Subcutaneous abdominal adipose tissue (tissue), 5 donors: ENCODE measurements around the gene CORO7.

Source experiments
- H3K27ac ChIP-seq: one replicate; pipeline ENCODE4 v1.7.0; 2013; ENCODE audit warnings: low read depth, mild to moderate bottlenecking, inconsistent platforms, low read length, moderate library complexity
- H3K27me3 ChIP-seq, 5 donors: one replicate each; pipeline ENCODE4 v1.7.0; 2013; ENCODE audit warnings: low read length in 5 of 5, inconsistent platforms in 1 of 5; ENCODE audit not compliant: control insufficient read depth in 5 of 5, insufficient read depth in 4 of 5
- H3K36me3 ChIP-seq, 5 donors: one replicate each; pipeline ENCODE4 v1.7.0; 2013; ENCODE audit warnings: low read length in 5 of 5; ENCODE audit not compliant: control insufficient read depth in 5 of 5, insufficient read depth in 5 of 5
- H3K4me1 ChIP-seq, 5 donors: one replicate each; pipeline ENCODE4 v1.7.0; 2013; ENCODE audit warnings: low read length in 5 of 5, mild to moderate bottlenecking in 3 of 5, moderate library complexity in 1 of 5; ENCODE audit not compliant: control insufficient read depth in 5 of 5, insufficient read depth in 5 of 5
- H3K4me3 ChIP-seq, 5 donors: one replicate each; pipeline ENCODE4 v1.7.0; 2013; ENCODE audit warnings: low read length in 5 of 5, low read depth in 1 of 5
- H3K9ac ChIP-seq, 5 donors: one replicate each; pipeline ENCODE4 v1.7.0; 2013; ENCODE audit warnings: low read length in 5 of 5, mild to moderate bottlenecking in 4 of 5, moderate library complexity in 3 of 5
- H3K9me3 ChIP-seq, 5 donors: one replicate each; pipeline ENCODE4 v1.7.0; 2013; ENCODE audit warnings: low read length in 5 of 5; ENCODE audit not compliant: control insufficient read depth in 5 of 5
- donor health status: healthy.
- donor health status: healthy.
- donor health status: healthy.
- donor health status: healthy.
- donor health status: healthy.

The CORO7 gene

GRCh38 chr16:4385066-4385788, 31.2 kb downstream of the CORO7 start:
- Histone ChIP-seq H3K27me3 (peaks cover 0 to 3% (median 0%) of the 10 kb centered on the region in 5 donors), H3K4me3 (no peak overlapping the region), H3K27ac (no peak overlapping the region), H3K9me3 (no peaks in the 10 kb centered on the region), H3K9ac (peak overlapping the region in 1 of 5 donors; percentile 19), H3K4me1 (peaks cover 5 to 64% (median 49%) of the 10 kb centered on the region in 5 donors), H3K36me3 (peaks cover 0 to 95% (median 47%) of the 10 kb centered on the region in 5 donors)

- peaks cover 0 to 3% (median 0%) of the 10 kb centered on the region in 5 donors for H3K27me3 ChIP-seq
- H3K9me3 ChIP-seq, result no peaks in the 10 kb centered on the region
- no peak overlapping the region for H3K9ac ChIP-seq
- H3K27ac ChIP-seq, result no peak overlapping the region
- peaks cover 5 to 64% (median 49%) of the 10 kb centered on the region in 5 donors for H3K4me1 ChIP-seq
- no peak overlapping the region for H3K4me3 ChIP-seq
- peaks cover 0 to 92% (median 47%) of the 10 kb centered on the region in 5 donors for H3K36me3 ChIP-seq
Observed at GRCh38 chr16:4384509-4384942, 31.9 kb downstream of the CORO7 start.

GRCh38 chr16:4383591-4384444, 32.6 kb downstream of the CORO7 start:
- Histone ChIP-seq H3K4me1 (peaks cover 2 to 63% (median 47%) of the 10 kb centered on the region in 5 donors), H3K4me3 (no peak overlapping the region), H3K9me3 (no peaks in the 10 kb centered on the region), H3K27me3 (no peaks in the 10 kb centered on the region), H3K27ac (no peak overlapping the region), H3K9ac (no peak overlapping the region), H3K36me3 (peaks cover 0 to 92% (median 50%) of the 10 kb centered on the region in 5 donors)

- Histone ChIP-seq H3K27ac (no peak overlapping the region), H3K9me3 (no peaks in the 10 kb centered on the region), H3K36me3 (peaks cover 0 to 90% (median 52%) of the 10 kb centered on the region in 5 donors), H3K27me3 (no peaks in the 10 kb centered on the region), H3K9ac (no peak overlapping the region), H3K4me1 (peaks cover 2 to 62% (median 49%) of the 10 kb centered on the region in 5 donors), H3K4me3 (no peak overlapping the region)
Observed at GRCh38 chr16:4382795-4383357, 33.5 kb downstream of the CORO7 start.

- Histone ChIP-seq H3K4me1 (peaks cover 5 to 62% (median 49%) of the 10 kb centered on the region in 5 donors), H3K36me3 (peaks cover 0 to 83% (median 47%) of the 10 kb centered on the region in 5 donors), H3K4me3 (no peak overlapping the region)
Observed at GRCh38 chr16:4381935-4382794, 34.2 kb downstream of the CORO7 start.

GRCh38 chr16:4381072-4381934, 35.1 kb downstream of the CORO7 start:
- Histone ChIP-seq H3K9ac (no peak overlapping the region), H3K36me3 (peaks cover 0 to 75% (median 47%) of the 10 kb centered on the region in 5 donors), H3K27ac (no peak overlapping the region)

More at GRCh38 chr16:4381935-4382794, 34.2 kb downstream of the CORO7 start:
- no peak overlapping the region for H3K27ac ChIP-seq
- no peaks in the 10 kb centered on the region for H3K9me3 ChIP-seq
- no peaks in the 10 kb centered on the region for H3K27me3 ChIP-seq
- no peak overlapping the region for H3K9ac ChIP-seq

GRCh38 chr16:4380119-4381063, 36.0 kb downstream of the CORO7 start:
- H3K27me3 ChIP-seq, result no peaks in the 10 kb centered on the region
- no peak overlapping the region for H3K9ac ChIP-seq
- peaks cover 3 to 61% (median 51%) of the 10 kb centered on the region in 5 donors for H3K4me1 ChIP-seq
- H3K9me3 ChIP-seq, result no peaks in the 10 kb centered on the region
- H3K36me3 ChIP-seq, result peaks cover 0 to 66% (median 45%) of the 10 kb centered on the region in 5 donors
- no peak overlapping the region for H3K27ac ChIP-seq
- H3K4me3 ChIP-seq, result no peak overlapping the region

More at GRCh38 chr16:4381072-4381934, 35.1 kb downstream of the CORO7 start:
- Histone ChIP-seq H3K4me1 (peaks cover 3 to 62% (median 48%) of the 10 kb centered on the region in 5 donors), H3K9me3 (no peaks in the 10 kb centered on the region), H3K27me3 (no peaks in the 10 kb centered on the region), H3K4me3 (no peak overlapping the region)

- Histone ChIP-seq H3K4me1 (peaks cover 3 to 64% (median 55%) of the 10 kb centered on the region in 5 donors), H3K9me3 (no peaks in the 10 kb centered on the region), H3K36me3 (peaks cover 0 to 55% (median 40%) of the 10 kb centered on the region in 5 donors), H3K27ac (peak overlapping the region; percentile 62), H3K9ac (peak overlapping the region in 1 of 5 donors; percentile 25), H3K27me3 (no peaks in the 10 kb centered on the region), H3K4me3 (no peak overlapping the region)
Observed at GRCh38 chr16:4378999-4379690, 37.3 kb downstream of the CORO7 start.
